DOHH2 (cell line): ENCODE measurements around the gene CFAP61.

Source experiments
- H3F3A ChIP-seq: fragments of 200-600 bp; sonication (generic), shearing (Covaris generic); 2 replicates; pipeline ENCODE4 v1.6.0; 2016; ENCODE audit warnings: antibody characterized with exemption, mild to moderate bottlenecking; ENCODE audit not compliant: control insufficient read depth, insufficient read depth
- H3K27ac ChIP-seq: fragments of 200-600 bp; sonication (generic); 2 replicates; pipeline ENCODE4 v1.5.1; 2014; ENCODE audit warnings: low read depth, mild to moderate bottlenecking, low read length, moderate library complexity
- H3K27me3 ChIP-seq: fragments of 200-600 bp; sonication (generic); 2 replicates; pipeline ENCODE4 v1.6.1; 2014; ENCODE audit warnings: mild to moderate bottlenecking, low read length, mixed read lengths; ENCODE audit not compliant: control insufficient read depth
- H3K36me3 ChIP-seq: fragments of 200-600 bp; sonication (generic); 2 replicates; pipeline ENCODE4 v1.6.1; 2014; ENCODE audit warnings: mild to moderate bottlenecking, low read length, moderate library complexity, mixed read lengths; ENCODE audit not compliant: control insufficient read depth
- H3K4me1 ChIP-seq: fragments of 200-600 bp; sonication (generic); 2 replicates; pipeline ENCODE4 v1.6.1; 2014; ENCODE audit warnings: mild to moderate bottlenecking, low read length, mixed read lengths; ENCODE audit not compliant: control insufficient read depth
- H3K4me2 ChIP-seq: fragments of 200-600 bp; sonication (generic); 2 replicates; pipeline ENCODE4 v1.6.0; 2014; ENCODE audit warnings: mild to moderate bottlenecking, low read length, moderate library complexity
- H3K4me3 ChIP-seq: fragments of 200-600 bp; sonication (generic); 2 replicates; pipeline ENCODE4 v1.5.1; 2014; ENCODE audit warnings: mild to moderate bottlenecking, low read length, mixed read lengths
- H3K79me2 ChIP-seq: fragments of 200-600 bp; sonication (generic); 2 replicates; pipeline ENCODE4 v1.6.1; 2014; ENCODE audit warnings: mild to moderate bottlenecking, low read length, mixed read lengths; ENCODE audit not compliant: control insufficient read depth
- H3K9me2 ChIP-seq: fragments of 200-600 bp; sonication (generic); replicated peaks from 2 replicates; pipeline ENCODE4 v1.6.1; 2014; ENCODE audit warnings: mild to moderate bottlenecking, low read length, mixed read lengths; ENCODE audit not compliant: control insufficient read depth
- H3K9me3 ChIP-seq: fragments of 200-600 bp; sonication (generic); 2 replicates; pipeline ENCODE4 v1.6.1; 2014; ENCODE audit warnings: antibody characterized with exemption, low read length, mixed read lengths; ENCODE audit not compliant: control insufficient read depth, insufficient read depth
- H4K20me1 ChIP-seq: fragments of 200-600 bp; sonication (generic); 2 replicates; pipeline ENCODE4 v1.6.0; 2014; ENCODE audit warnings: low read depth, mild to moderate bottlenecking, antibody characterized with exemption, low read length, moderate library complexity; ENCODE audit not compliant: control insufficient read depth, insufficient read depth
- EZH2phosphoT487 ChIP-seq: fragments of 200-600 bp; sonication (generic); IDR thresholded peaks from 2 replicates; pipeline ENCODE4 v1.6.1; 2017; ENCODE audit warnings: borderline replicate concordance, mild to moderate bottlenecking, antibody characterized with exemption, low read length, moderate library complexity, mixed read lengths
- TF ChIP-seq, protein P1 (sequence below): fragments of 200-600 bp; sonication (generic); IDR thresholded peaks from one replicate; pipeline ENCODE4 v1.5.1; 2014; ENCODE audit warnings: antibody characterized with exemption, mild to moderate bottlenecking, low read depth, low read length; ENCODE audit not compliant: poor library complexity, severe bottlenecking

CFAP61 gene

DNA sequence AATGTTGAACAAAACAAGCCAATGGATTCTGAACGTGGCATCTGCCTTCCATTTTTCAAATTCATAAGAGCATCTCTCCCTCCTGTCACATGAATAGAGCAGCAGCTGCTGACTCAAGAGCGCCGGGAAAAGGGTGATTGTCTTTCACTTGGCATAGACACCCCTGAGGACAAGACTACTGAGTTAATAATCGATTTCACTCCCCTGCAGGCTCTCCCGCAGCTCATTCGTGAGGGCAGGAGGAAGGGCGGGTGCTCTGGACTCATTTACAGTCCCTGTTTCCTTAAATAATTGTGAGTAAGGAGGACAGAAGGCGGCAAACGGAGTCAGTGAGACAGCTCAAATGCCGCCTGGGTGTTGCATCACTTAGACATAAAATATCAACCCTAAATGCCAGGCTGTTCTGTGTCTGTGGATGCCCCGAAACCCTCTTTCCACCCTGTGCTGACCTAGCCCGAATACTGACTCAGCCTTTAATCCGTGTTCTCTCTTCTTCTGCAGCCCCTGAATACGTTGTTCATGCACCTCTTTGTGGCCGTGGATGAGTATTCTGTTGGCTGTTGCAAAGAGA, 21.6 kb downstream of the CFAP61 start:
- no peak overlapping the region for H3K4me2 ChIP-seq
- H3K79me2 ChIP-seq: no peaks in the 10 kb centered on the region
- TF ChIP-seq EZH2phosphoT487: no peak
- TF ChIP-seq, protein P1, sequence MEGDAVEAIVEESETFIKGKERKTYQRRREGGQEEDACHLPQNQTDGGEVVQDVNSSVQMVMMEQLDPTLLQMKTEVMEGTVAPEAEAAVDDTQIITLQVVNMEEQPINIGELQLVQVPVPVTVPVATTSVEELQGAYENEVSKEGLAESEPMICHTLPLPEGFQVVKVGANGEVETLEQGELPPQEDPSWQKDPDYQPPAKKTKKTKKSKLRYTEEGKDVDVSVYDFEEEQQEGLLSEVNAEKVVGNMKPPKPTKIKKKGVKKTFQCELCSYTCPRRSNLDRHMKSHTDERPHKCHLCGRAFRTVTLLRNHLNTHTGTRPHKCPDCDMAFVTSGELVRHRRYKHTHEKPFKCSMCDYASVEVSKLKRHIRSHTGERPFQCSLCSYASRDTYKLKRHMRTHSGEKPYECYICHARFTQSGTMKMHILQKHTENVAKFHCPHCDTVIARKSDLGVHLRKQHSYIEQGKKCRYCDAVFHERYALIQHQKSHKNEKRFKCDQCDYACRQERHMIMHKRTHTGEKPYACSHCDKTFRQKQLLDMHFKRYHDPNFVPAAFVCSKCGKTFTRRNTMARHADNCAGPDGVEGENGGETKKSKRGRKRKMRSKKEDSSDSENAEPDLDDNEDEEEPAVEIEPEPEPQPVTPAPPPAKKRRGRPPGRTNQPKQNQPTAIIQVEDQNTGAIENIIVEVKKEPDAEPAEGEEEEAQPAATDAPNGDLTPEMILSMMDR: no peak

DNA sequence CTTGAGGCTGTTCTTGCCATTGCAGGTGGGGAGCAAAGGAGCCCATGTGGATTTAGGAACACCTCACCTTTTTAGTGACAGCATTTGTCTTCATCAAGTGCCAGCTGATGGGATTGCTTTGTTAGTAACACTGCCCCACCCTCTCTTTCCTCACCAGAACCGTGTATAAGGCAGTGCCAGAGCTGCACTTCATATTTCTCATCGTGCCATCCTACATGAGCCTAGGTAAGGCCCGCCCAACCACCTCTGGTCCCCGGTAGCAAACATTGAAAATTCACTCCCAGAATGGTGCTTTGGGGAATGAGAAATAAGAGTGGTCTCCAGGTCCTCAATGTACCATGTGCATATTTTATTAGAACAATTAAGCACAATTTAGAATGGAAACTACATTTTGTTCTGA, 22.7 kb downstream of the CFAP61 start:
- Histone ChIP-seq H3F3A (no peaks in the 10 kb centered on the region), H3K9me2 (no peaks in the 10 kb centered on the region), H3K27me3 (peaks cover 21% of the 10 kb centered on the region), H3K4me1 (no peaks in the 10 kb centered on the region), H3K4me2 (no peak overlapping the region), H3K79me2 (no peaks in the 10 kb centered on the region), H4K20me1 (no peaks in the 10 kb centered on the region), H3K4me3 (no peak overlapping the region), H3K36me3 (no peaks in the 10 kb centered on the region), H3K9me3 (no peaks in the 10 kb centered on the region), H3K27ac (no peak overlapping the region)
- TF ChIP-seq, protein P1: no peak
- no peak for TF ChIP-seq EZH2phosphoT487

More for the DNA sequence above, 21.6 kb downstream of the CFAP61 start:
- no peaks in the 10 kb centered on the region for H3F3A ChIP-seq
- no peaks in the 10 kb centered on the region for H3K9me2 ChIP-seq
- H3K4me3 ChIP-seq: no peak overlapping the region
- no peak overlapping the region for H3K27ac ChIP-seq
- no peaks in the 10 kb centered on the region for H3K4me1 ChIP-seq
- H3K9me3 ChIP-seq: no peaks in the 10 kb centered on the region
- H3K27me3 ChIP-seq: peaks cover 20% of the 10 kb centered on the region
- H4K20me1 ChIP-seq: no peaks in the 10 kb centered on the region
- H3K36me3 ChIP-seq: no peaks in the 10 kb centered on the region

DNA sequence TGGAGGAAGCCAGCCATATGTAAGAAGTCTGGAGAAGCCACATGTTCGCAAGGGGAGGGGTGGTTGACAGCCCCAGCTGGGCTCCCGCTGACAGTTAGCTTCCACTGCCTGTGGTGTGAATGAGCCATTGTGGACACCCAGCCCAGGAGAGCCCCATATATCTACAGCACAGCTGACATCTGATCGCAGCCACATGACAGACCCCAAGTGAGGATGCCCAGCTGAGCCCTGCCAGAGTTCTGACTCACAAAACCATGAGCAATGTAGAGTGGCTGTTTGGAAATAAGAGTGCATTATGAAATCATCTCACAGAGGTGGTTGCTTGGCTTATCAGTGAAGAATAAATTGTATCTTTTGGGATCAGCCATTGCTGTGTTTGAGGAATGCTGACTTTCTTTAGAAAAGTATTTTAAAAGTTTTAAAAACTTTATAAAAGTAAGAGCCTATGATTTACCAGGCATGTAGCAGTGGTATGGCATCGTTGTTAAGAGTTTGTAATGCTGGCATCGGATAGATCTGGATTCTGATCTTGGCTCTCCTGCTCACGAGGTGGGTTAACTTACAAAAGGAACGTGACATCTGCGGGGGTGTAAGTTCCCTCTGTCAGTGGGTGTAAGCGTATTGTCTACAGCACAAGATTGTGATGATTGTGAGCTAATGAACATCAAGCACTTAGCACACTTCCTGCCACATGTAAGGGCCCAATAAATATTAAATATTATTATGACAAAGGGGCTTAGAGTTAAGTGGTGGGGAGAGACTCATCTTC, 24.1 kb downstream of the CFAP61 start:
- Histone ChIP-seq H3K27ac (no peak overlapping the region), H3K36me3 (no peaks in the 10 kb centered on the region), H3K4me2 (no peak overlapping the region), H3K9me3 (no peaks in the 10 kb centered on the region), H3F3A (no peaks in the 10 kb centered on the region), H3K9me2 (no peaks in the 10 kb centered on the region), H3K4me1 (no peaks in the 10 kb centered on the region), H4K20me1 (no peaks in the 10 kb centered on the region), H3K4me3 (no peak overlapping the region), H3K79me2 (no peaks in the 10 kb centered on the region), H3K27me3 (peaks cover 26% of the 10 kb centered on the region)
- TF ChIP-seq, protein P1: no peak
- no peak for TF ChIP-seq EZH2phosphoT487
